HG02763 (cell line): ENCODE results near the gene MCEE.
A peak's percentile ranks its signal among the peaks of the same experiment; 100 is the strongest.
"Not testable (repeated sequence)": the region's sequence is repeated elsewhere in the genome, so short reads cannot be mapped to it uniquely, and the experiment has no call there.

Experiments
- ATAC-seq: cut with Tn5 transposase; IDR thresholded peaks from one replicate; pipeline ENCODE4 v1.9.1; 2021; ENCODE audit warnings: mild to moderate bottlenecking, moderate library complexity; ENCODE audit not compliant: unreplicated experiment

MCEE gene

DNA sequence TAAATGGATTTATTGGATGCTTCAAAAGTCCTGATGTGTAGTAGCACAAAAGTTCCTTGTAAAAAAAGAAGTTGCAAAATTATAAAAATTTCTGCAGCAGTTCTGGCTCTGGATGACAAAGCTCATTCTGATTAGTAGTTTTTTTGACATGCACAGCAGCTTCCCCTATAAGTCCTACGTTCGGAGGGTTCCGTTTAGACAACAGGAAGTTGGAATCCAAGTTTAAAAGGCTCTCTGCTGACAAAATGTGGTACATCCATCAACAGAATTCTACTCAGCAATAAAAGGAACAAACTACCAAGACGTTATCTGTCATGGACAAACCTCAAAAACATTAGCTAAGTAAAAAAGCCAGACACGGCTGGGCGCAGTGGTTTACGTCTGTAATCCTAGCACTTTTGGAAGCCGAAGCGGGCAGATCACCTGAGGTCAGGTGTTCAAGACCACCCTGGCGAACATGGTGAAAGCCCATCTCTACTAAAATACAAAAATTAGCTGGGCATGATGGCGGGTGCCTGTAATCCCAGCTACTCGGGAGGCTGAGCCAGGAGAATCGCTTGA is 46.2 kb downstream of the MCEE start:
- not testable (repeated sequence) for ATAC-seq

DNA sequence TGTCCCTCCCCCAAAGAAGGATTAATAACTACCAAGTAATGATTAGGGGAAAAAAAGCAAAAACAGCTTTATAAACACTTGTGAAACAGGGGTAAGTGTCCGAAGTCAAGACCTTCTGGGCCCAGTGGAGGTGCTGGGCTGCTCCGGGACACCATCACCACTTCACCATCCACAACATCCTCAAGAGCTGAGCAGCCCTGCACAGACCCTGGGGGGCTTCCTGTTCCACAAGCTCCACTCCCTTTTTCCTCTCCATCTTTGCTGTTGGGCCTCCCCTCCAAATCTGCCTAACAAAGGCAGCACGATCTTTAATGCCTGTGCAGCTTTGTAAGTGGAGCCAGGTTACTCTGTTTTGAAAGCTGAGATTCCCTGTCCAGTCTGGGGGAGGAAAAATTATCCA is 46.7 kb downstream of the MCEE start:
- not testable (repeated sequence) for ATAC-seq

DNA sequence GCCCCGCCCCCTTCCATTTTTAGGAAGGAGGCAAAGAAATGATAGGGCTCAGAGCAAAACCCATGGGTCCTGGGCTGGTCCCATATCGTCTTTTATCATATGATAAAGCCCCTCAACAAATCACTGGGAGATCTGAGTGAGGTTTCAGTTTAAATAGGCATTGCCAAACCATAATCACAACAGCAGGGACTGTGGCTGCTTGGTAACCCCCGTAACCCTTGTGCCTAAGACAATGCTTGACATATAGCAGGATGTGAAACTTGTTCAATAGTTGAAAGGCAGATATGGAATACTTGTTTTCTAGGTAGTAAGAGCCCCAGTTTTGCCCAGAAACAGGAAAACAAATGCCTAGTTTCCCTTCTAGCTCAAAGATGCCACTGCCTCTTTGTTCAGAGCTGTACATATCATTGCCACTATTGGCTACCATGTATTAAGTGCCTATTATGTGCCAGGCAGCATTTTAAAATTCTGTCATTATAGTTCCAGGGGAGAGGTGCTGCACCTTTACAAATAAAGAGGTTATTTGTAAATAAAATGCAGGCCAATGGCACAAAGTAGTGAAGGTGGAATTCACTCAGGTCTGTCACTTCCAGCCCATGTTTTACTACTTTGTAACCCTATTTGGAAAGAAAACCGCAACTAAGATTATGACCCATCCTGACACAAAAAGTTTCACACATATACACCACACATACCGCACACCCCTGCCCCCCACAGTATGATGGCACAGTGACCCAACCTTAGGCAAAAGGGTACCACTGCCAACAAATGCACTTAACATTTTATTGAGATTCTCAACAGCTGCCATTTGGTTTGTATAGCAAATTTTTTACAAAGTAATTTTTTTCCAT is 47.4 kb downstream of the MCEE start:
- peak; percentile 41 for ATAC-seq

DNA sequence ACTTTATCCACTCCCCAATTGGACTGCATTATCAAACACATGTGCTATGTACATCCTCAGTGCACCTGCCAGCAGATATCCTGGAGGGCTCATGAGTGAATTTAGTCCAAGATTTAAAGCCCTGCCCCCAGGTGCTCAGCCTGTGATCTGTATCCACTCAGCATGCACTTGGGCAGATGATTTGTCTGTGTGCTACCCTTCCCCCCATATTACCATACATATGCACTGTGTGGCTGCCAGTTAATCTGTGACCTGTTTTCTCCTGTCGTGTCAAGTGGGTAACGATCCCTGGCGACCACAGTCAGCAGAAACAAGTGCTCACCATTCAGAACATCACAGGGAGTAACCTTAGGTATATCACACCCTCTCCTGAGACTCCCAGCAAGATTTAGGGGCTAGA is 51.4 kb downstream of the MCEE start:
- ATAC-seq = no peak

DNA sequence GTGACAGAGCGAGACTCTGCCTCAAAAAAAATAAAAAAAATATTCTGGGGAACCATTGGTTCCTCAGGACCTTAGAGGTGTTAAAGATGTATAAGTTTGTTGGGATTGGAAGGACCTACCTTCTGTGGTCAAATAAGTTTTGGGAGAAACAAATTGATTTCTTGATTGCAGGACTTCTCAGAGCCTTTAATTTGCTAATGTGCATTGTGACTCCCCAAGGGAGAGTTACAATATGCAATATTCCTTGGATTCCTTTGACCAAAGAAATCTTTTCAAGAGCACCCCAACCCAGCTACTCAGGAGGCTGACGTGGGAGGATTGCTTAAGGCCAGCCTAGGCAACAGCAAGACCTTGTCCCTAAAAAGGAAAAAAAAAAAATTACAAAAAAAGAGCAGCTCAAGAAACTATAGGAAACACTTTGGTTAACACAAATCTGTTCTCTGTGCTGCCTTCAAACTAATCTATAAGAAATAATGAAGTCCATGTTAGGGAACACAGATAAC is 55.1 kb downstream of the MCEE start:
- ATAC-seq = no peak

DNA sequence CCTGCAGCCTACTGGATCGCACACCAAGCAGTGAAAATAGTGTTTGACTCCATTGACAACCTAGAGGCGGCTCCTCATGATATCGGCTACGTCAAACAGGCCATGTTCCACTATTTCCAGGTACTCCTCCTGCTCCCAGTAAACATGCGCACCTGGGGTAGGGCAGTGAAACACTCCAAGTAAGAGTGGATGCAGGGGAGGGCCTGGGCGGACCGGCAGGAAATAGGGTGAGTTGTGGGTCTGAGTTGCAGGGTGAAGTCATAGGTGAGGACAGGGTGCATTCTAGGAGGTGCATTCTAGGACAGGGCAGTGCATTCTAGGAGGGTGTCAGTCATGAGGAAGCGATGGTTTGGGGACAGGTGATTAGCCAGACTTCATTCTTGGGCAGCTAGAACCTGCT is 56.6 kb downstream of the MCEE start:
- ATAC-seq = no peak

DNA sequence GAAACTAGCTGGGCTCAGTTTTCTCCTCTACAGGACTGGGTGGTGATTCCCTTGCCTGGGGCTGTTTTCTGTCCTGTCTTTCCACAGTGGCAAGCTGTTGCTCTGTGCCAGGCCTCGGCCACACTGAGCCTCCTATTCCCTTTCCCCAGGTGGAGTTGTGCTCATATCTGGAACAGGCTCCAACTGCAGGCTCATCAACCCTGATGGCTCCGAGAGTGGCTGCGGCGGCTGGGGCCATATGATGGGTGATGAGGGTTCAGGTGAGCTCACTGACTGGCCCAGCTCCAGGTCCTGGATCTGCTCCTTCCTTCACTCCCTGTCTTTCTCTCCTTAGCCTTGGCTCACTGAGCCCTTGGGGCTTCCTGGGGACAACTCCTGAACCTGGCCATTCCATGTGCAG is 57.5 kb downstream of the MCEE start:
- ATAC-seq = no peak

DNA sequence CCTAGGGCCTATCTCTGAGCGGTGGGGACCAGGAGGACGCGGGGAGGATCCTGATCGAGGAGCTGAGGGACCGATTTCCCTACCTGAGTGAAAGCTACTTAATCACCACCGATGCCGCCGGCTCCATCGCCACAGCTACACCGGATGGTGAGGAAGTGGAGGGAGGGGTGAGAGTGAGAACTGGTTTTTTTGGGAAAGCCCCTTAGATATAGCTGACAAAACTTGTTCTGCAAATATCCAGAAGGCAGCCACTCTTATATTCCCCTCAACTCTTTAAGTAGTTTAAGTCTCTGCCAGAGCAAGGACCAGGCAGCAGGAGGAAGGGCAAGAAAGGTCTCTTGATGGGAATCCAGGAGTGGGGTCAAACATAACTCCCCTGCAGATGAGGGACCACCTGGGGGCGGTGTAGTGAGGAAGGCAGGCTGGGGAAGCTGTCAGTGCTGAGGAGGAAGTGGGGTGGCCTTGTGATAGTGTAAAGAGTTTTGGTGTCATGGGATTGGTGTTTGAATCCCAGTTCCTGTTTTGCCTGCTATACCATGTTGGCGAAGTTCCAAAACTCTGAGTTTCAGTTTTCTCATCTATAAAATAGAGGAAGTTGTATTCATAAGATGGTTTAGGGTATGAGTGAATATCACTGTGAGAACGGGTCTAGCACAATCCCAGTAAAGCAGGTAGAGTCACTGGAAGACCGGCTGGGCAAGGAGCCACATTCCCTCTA is 58.2 kb downstream of the MCEE start:
- peak; percentile 29 for ATAC-seq

DNA sequence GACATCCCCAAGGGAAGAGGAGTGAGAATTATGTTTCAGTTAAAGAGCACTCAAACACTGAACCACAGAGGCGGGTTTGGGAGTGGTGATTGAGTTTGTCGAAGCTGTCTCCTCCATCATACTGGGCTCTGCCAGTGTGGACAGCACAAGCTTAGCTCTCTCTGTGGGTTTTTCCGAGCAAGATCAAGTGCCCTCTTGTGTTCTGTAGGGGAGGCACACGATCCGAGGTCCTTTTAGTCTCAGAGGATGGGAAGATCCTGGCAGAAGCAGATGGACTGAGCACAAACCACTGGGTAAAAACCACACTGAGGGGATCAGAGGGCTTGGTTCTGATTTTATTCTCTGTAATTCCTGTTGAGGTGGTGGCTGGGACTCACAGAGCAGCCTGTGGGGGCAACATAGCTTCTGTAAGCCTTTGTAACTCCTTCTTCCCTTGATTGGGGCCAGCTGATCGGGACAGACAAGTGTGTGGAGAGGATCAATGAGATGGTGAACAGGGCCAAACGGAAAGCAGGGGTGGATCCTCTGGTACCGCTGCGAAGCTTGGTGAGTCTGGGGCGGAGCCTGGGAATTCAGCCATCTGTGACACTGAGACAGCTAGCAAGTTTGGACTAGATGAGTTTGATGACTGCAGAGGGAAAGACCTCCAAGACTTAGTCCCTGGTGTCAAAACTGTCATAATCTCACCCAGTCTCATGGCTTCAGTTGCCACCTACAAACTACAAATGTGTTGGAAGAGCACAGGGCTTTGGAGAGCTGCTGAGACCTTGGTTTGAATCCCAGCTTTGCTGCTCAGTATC is 59.5 kb downstream of the MCEE start:
- ATAC-seq = no peak

DNA sequence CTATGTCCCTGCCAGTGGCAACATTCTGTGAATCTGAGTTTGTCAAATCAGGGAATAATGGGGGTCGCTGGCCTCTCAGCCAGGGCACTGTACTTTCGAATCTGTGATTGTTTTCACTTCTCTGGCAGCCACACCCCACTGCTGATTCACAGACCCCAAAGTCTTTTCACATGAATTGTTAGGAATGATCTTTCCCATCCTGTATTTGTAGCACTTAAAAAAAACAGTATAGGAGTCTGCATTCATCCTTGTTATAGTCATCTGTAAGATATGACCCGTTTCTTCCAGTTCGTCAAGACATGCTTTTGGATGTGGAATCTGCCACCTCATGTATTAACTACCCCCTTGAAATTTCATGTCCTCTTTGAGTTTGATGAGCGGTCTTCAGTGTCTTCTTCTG is 60.7 kb downstream of the MCEE start:
- no peak for ATAC-seq

DNA sequence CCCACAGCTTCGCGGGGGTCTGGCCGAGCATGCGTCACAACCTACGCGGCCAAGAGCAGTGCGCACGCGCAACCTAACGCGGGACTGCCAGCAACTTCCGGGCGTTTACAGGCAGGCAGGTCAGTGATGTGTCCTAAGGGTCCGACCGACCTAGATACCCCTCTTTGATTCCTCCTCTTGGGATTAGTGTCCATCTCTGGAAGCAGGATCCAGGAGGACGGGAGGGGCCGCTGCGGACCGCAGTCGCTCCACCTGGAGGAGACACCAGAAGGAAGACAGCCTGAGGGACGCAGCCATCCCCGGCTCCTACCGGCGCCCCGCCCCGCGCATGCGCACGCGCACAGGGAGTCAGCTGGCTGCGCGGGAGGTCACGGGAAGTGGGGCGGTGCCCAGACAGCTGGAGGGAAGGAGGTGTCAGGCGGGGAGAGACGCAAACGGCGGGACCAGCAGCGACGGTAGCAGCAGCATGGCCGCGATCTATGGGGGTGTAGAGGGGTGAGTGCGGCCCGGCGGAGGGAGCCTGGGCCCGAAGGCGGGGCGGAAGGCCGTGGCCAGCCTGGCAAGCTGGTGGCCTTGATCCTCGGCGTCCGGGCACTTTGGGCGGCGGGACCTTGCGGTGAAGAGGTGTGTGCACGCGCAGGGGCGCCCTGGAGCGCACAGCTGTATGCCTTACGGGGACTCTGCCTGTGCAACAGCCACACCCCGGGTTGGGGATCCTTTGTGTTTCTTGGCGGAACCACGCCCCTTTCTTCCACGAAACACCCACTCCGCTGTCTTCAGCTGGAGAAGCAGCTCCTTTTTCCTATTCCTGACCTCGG is 61.6 kb downstream of the MCEE start, which contains the start of gene NAGK:
Gene NAGK, plus strand, starts transcription at position 431 of the 818 bp plus-strand sequence. Its CDS starts 36 bp downstream, at position 467.
- ATAC-seq = peak; percentile 67

DNA sequence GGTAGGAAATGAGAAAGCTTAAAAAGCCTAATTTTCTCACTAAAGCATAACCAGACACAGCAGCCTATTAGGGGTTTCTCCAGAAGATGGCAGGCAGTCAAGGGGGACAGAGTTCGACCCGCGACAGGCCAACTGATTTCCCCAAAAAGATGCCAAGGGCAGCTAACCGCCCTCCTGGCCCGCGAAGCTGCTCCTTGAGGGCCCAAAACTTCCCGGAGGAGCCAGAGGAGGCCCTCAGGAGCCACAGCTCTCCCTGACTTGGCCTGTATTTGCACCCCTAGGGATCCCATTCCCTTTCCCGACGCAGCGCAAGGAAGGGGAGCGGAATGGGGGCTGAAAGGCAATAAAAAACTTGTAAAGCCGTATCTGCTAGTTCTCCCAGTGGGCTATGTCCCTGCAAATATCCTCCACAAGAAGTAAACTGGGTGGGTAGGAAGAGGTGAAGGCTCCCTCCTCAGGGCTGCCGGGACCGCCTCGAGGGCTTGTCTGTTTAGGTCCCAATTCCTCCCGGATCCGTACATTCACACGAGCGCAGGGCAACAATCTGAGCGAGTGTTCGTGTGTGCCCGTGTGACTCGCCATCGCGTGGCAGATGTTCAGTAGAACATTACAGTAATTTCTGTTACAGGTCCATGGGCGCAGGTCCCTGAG is 62.3 kb downstream of the MCEE start:
- peak; percentile 7 for ATAC-seq

DNA sequence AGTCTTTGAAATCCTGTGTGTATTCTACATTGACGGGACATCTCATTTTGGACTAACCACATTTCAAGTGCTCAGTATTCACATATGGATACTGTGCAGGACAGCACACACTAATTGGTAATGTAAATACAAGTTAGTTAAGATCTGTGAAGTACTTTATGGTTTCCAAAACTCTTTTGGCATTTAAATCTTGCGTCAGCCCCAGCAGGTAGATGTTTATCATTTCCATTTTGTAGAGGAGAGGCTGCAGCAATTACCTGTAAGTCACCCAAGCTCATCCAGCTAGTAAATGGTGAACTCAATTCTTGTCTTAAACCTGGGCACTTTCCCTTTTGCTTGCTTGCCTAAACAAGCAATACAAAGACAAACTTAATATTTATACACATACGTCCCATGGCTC is 63.2 kb downstream of the MCEE start:
- ATAC-seq = no peak

DNA sequence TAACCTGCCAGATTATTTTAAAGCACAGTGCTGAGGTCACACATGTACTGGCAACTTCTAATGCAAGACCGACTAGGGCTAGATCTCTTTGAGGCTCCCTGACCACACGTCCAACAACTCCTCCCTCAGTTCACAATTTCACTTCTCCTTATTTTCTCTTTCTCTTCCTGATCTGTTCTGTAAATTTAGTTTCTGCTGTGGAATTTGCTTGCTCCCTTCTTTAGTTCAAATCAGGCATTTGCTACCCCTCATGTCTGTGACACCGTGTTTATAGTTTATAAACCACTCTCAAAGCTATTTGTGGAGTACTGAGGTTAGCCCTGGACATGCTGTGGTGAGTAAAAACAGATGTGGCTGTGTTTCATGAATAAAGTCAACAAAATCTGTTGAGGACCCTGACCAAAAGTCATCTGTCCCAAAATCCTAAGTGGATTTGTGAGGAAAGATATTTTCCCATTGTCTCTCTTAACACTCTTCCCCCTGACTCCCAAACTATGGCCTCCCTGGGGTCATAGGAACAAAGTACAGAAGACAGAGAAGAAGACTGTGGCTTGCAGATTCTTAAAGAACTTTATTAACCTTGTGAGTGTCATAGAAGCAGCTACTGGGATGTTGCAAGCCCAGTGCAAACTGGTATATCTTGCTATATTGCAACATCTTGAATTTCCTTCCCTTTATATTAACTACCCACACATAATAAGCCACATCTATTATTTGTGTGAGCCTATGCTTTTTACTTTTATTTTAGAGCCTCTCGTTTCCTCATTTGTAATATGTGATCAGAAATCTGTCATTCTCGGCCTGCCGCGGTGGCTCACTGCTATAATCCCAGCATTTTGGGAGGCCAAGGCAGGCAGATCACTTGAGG is 65.0 kb downstream of the MCEE start:
- peak; percentile 21 for ATAC-seq

DNA sequence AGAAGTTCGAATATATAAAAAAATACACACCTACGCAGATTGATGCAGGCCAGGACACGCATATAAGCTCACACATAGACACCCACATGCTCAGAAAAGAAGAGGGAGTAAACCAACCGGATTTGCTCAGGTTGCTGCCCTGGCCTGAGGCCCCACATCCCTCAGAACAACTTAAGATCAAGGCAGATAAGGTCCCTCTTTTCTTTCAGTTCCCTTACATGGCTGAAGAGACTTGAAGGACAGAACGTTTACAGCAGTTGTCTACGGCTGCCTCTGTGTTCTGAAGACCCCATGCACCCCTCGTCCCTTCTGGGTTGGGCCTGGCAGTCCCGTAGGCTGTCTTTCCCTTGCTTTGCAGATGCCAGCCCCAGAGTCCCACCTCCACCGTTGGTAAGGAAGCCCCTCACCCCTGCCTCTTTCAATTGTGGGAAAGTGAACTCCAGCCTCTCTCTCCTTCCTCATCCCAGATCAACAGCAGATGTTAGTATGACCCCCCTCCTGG is 65.9 kb downstream of the MCEE start:
- no peak for ATAC-seq

DNA sequence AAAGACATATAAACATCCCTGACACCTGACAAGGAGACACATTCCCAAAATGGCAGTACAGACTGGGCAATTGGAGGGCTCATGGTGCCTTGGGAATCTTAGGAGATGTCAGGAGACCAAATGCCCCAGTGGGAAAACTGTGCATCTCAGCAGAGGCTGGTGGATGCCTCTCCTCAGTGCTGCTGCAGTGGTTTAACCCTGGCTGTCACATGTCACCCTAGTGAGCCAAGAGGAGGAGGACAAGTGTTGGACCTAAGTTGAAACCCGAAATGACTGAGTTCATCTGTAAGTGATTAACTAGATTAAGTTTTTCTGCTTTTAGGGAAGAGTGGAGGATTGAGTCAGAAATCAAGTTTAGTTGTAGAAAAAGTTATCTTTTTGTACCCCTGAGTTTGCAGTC is 66.8 kb downstream of the MCEE start:
- no peak for ATAC-seq

DNA sequence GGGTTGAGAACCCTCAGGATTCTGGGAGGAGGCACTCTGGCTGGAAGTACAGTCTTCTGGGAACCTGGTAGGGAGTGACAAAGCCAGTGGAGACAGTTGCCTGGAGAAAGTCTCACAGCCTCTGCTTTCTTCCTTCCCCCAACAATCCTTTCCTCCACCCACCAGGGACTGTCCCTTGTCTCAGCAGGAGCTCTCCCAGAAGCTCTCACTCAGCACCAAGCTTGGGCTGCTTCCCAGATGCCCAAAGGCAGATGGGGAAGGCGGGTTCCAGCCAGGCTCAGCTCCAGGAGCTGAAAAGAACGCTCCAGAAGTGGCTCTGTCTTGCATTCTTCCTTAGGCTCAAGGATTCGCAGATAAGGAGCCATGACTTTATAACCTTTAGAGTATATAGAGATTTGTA is 69.2 kb downstream of the MCEE start:
- no peak for ATAC-seq

DNA sequence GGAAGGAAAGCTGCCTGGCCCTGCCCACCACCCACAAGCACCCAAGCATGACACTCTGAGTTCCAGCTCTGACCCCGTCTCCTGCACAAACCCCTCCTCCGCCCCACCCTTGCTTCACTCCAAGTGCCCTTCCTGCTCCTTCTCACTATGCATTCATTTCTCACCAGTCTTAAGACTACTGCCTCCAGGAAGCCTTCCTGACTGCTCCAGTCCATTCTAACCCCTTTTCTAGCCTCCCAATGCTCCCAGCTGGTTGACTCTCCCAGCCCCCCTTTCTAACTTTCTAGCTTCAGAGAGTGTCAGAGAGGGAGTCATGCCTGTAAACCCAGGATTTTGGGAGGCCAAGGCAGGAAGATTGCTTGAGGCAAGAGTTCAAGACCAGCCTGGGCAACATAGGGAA is 69.8 kb downstream of the MCEE start:
- ATAC-seq = no peak
